ENCODE results near the gene MT1G. TPM values are rescaled to one million over a fixed set of nuclear protein-coding genes. Genes with fewer than 3 reads are reported as not detected.

MT1G gene
- total RNA-seq, 2 experiments from 2014 or later, result 8.0 to 10.2 TPM

DNA sequence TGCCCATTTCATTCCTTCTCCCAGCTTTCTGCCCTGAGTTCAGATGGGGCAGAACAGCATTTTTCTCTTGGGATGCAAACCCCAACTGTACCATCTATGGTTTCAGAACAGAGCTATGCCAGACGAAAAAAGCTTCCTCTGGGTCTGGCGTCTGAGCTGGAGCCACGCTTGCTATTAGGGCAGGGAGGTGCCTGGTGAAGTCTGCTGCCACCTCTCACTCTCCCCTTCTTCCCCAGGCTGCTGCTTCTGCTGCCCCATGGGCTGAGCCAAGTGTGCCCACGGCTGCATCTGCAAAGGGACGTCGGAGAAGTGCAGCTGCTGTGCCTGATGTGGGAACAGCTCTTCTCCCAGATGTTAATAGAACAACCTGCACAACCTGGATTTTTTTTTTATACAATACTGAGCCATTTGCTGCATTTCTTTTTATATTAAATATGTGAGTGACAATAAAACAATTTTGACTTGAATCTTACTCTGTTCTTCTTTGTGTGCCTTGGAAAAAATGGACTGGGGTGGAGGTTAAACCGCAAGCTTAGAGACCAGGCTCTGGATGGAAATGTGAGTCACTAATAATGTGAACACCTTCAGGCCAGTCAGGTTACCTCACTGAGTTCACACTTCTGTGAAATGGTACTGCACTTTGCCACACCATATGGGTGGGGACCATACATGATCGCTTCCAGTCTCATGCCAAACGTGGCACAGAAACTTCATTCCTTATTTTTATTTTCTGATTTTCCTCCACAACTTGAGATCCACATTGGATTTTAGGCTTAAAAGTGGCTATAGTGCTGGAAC lies 31.1 kb downstream of the MT1G start:
- Mint-ChIP-seq H3K27ac (no peak overlapping the region), H3K36me3 (ENCODE audit: low read depth) (peaks cover 4% of the 10 kb centered on the region), H3K9me3 (no peaks in the 10 kb centered on the region), H3K27me3 (peaks cover 87% of the 10 kb centered on the region), H3K4me3 (no peak overlapping the region), H3K4me1 (peaks cover 34% of the 10 kb centered on the region)
- CTCF ChIA-PET, result interaction anchor here (1.1 to 1.6 kb wide), 4 partner anchors 12 to 19 kb away, joined by 3 to 9 read pairs (median 4); no protein-coding TSS in a partner anchor
- POLR2A ChIA-PET, result no interaction called here
- DNase-seq, result no peak

- no peak overlapping the region for H3K27ac Mint-ChIP-seq
- peak overlapping the region; percentile 22 for H3K4me3 Mint-ChIP-seq
- POLR2A ChIA-PET, result no interaction called here
- CTCF ChIA-PET, result interaction anchor here (0.8 to 1.6 kb wide), 3 partner anchors 13 to 24 kb away, joined by 3 to 9 read pairs (median 5); no protein-coding TSS in a partner anchor
- no peaks in the 10 kb centered on the region for H3K9me3 Mint-ChIP-seq
- peaks cover 4% of the 10 kb centered on the region for H3K36me3 Mint-ChIP-seq (ENCODE audit: low read depth)
- peaks cover 37% of the 10 kb centered on the region for H3K4me1 Mint-ChIP-seq
- no peak for DNase-seq
- peaks cover 90% of the 10 kb centered on the region for H3K27me3 Mint-ChIP-seq
Measured at GRCh38 chr16:56635441-56635967, 32.4 kb downstream of the MT1G start.

DNA sequence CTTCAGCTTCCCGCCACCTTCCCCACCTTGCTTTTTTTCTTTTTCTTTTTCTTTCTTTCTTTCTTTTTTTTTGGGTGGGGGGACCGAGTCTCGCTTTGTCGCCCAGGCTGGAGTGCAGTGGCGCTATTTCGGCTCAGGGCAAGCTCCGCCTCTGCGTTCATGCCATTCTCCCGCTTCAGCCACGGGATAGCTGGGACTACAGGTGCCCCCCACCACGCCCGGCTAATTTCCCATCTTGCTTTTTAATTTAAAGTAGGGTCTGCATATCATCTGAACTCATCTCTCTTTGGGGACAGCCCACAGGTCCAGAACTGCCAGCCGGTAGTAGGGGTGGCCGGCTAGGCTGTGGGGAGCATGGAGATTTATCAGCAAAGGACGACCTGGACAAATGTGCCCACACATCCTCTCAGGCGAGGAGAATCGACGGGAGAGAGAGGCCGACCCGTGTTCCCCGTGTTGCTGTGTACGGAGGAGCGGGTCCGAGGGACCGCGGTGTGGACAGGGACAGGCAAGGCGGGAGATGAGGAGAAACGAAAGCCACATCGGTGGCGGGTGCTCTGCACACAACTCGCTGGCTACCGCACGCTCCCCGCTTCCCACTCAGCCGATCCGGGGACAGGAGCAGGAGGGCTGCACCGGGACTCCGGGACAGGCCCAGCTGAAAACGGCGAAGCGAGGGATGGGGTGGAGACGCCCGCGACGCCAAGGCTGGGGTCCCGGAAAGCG lies 33.0 kb downstream of the MT1G start:
- Mint-ChIP-seq H3K9me3 (no peaks in the 10 kb centered on the region), H3K36me3 (ENCODE audit: low read depth) (peaks cover 4% of the 10 kb centered on the region), H3K27ac (no peak overlapping the region), H3K4me3 (peak overlapping the region; percentile 63), H3K27me3 (peaks cover 90% of the 10 kb centered on the region), H3K4me1 (peaks cover 37% of the 10 kb centered on the region)
- no peak for DNase-seq
- ChIA-PET POLR2A (interaction anchor here (0.6 kb wide), 1 partner anchor 61 kb away, joined by 3 read pairs; no protein-coding TSS in a partner anchor), CTCF (interaction anchor here (0.8 to 1.0 kb wide), 2 partner anchors 9 to 23 kb away, joined by 3 to 6 read pairs; no protein-coding TSS in a partner anchor)

- H3K4me1 Mint-ChIP-seq, result peaks cover 37% of the 10 kb centered on the region
- H3K9me3 Mint-ChIP-seq, result no peaks in the 10 kb centered on the region
- no peak for DNase-seq
- ChIA-PET POLR2A (no interaction called here), CTCF (interaction anchor here (0.6 kb wide), 1 partner anchor 1442 kb away, joined by 4 read pairs; no protein-coding TSS in a partner anchor)
- no peak overlapping the region for H3K27ac Mint-ChIP-seq
- H3K4me3 Mint-ChIP-seq, result no peak overlapping the region
- peaks cover 4% of the 10 kb centered on the region for H3K36me3 Mint-ChIP-seq (ENCODE audit: low read depth)
- peaks cover 83% of the 10 kb centered on the region for H3K27me3 Mint-ChIP-seq
Measured at GRCh38 chr16:56633535-56633934, 34.3 kb downstream of the MT1G start.

DNA sequence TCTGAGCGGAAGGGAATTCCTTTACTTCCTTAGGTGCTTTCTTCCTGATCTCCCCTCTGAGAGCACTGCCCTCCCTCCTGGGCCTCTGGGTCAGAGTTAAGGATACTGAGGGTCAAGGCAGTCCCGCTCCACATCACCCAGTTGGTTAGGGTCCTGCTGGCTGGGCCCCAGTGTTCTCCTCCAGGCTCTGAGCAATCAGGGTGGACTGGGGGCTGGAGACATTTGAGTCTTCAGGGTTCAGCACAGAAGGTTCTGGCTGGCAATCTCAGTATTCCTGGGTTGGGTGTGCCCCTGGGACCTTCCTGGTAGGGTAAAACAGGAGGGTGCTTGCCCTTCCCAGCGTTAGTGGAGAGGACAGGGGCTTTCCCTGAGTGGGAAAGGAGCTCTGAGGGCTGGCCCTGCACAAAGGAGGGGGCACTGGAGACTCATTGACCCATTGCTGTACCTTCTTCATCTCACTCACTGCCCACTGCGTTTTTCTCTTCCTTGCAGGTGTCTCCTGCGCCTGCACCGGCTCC lies 35.0 kb downstream of the MT1G start:
- CTCF ChIA-PET, result interaction anchor here (0.6 kb wide), 1 partner anchor 1443 kb away, joined by 4 read pairs; no protein-coding TSS in a partner anchor
- Mint-ChIP-seq H3K27me3 (peaks cover 80% of the 10 kb centered on the region), H3K36me3 (ENCODE audit: low read depth) (peaks cover 4% of the 10 kb centered on the region)

GRCh38 chr16:56632156-56632847 lies 35.6 kb downstream of the MT1G start, which contains the start of gene MT1M:
TSS of gene MT1M (plus strand) at chr16:56632659. CDS start at chr16:56632732, 73 bp downstream.
- Mint-ChIP-seq H3K27me3 (peaks cover 74% of the 10 kb centered on the region), H3K9me3 (no peaks in the 10 kb centered on the region), H3K36me3 (ENCODE audit: low read depth) (peaks cover 4% of the 10 kb centered on the region), H3K4me3 (peak within 1 kb of the TSS; percentile 50), H3K27ac (no peak within 1 kb of the TSS), H3K4me1 (peaks cover 30% of the 10 kb centered on the region)
- ChIA-PET CTCF (interaction anchor here (1.0 kb wide), 1 partner anchor 14 kb away, joined by 3 read pairs; no protein-coding TSS in a partner anchor), POLR2A (no interaction called here)
- no peak for DNase-seq

More for the DNA sequence above, 35.0 kb downstream of the MT1G start:
- peak overlapping the region; percentile 34 for H3K4me3 Mint-ChIP-seq
- POLR2A ChIA-PET, result no interaction called here
- no peak for DNase-seq
- H3K9me3 Mint-ChIP-seq, result no peaks in the 10 kb centered on the region
- H3K27ac Mint-ChIP-seq, result no peak overlapping the region
- H3K4me1 Mint-ChIP-seq, result peaks cover 33% of the 10 kb centered on the region

GRCh38 chr16:56631832-56632155 lies 36.1 kb downstream of the MT1G start:
- no peaks in the 10 kb centered on the region for H3K9me3 Mint-ChIP-seq
- CTCF ChIA-PET, result interaction anchor here (1.0 kb wide), 1 partner anchor 14 kb away, joined by 3 read pairs; no protein-coding TSS in a partner anchor

DNA sequence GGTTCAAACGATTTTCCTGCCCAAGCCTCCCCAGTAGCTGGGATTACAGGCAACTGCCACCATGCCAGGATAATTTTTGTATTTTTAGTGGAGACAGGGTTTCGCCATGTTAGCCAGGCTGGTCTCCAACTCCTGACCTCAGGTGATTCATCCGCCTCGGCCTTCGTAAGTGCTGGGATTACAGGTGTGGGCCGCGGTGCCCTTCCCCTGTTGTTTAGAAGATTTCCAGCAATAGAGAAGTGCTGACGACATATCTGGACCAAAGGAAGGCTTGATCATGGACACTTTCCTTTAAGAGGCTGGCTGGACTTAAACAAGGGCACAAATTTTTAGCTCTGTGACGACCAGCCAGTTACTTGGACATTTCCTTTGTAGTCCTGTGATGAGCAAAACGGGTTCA lies 36.7 kb downstream of the MT1G start:
- DNase-seq, result no peak
- H3K4me1 Mint-ChIP-seq, result peaks cover 33% of the 10 kb centered on the region
- H3K36me3 Mint-ChIP-seq (ENCODE audit: low read depth), result peaks cover 4% of the 10 kb centered on the region
- CTCF ChIA-PET, result interaction anchor here (1.0 to 1.6 kb wide), 2 partner anchors 12 to 15 kb away, joined by 3 to 6 read pairs; no protein-coding TSS in a partner anchor
- peaks cover 64% of the 10 kb centered on the region for H3K27me3 Mint-ChIP-seq
- no peaks in the 10 kb centered on the region for H3K9me3 Mint-ChIP-seq
- POLR2A ChIA-PET, result no interaction called here
- no peak overlapping the region for H3K27ac Mint-ChIP-seq
- H3K4me3 Mint-ChIP-seq, result no peak overlapping the region

More at GRCh38 chr16:56631832-56632155, 36.1 kb downstream of the MT1G start:
- Mint-ChIP-seq H3K27ac (no peak overlapping the region), H3K4me1 (peaks cover 32% of the 10 kb centered on the region), H3K27me3 (peaks cover 69% of the 10 kb centered on the region), H3K36me3 (ENCODE audit: low read depth) (peaks cover 4% of the 10 kb centered on the region), H3K4me3 (peak overlapping the region; percentile 50)
- DNase-seq, result no peak
- POLR2A ChIA-PET, result no interaction called here

- CTCF ChIA-PET, result interaction anchor here (0.9 to 1.6 kb wide), 4 partner anchors 9 to 65 kb away, joined by 3 to 6 read pairs (median 3); no protein-coding TSS in a partner anchor
Measured at GRCh38 chr16:56630134-56630533, 37.7 kb downstream of the MT1G start.

DNA sequence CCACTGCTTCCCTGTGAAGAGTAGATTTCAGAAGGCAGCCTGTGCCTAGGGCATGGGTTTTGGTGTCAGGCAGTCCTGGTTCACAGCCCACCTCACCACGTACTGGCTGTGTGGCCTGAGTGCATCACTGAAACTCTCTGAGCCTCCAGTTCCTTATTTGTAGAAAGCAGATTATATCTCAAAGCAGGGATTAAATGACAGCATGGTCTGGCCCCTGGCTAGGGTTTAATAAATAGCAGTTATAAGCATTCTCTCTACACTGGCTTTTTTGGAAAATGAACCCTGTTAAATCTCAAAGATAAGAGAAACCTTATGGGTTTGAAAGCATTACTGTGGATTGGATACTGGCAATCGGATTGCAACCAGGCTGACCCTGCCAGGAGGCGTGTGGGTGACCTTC lies 38.3 kb downstream of the MT1G start:
- ChIA-PET CTCF (interaction anchor here (1.2 to 1.6 kb wide), 3 partner anchors 14 to 66 kb away, joined by 3 to 6 read pairs (median 4); no protein-coding TSS in a partner anchor), POLR2A (no interaction called here)
- Mint-ChIP-seq H3K27me3 (peaks cover 52% of the 10 kb centered on the region), H3K9me3 (no peaks in the 10 kb centered on the region), H3K27ac (no peak overlapping the region), H3K4me3 (no peak overlapping the region), H3K36me3 (ENCODE audit: low read depth) (no peaks in the 10 kb centered on the region), H3K4me1 (peaks cover 32% of the 10 kb centered on the region)
- DNase-seq, result no peak

More at GRCh38 chr16:56630134-56630533, 37.7 kb downstream of the MT1G start:
- Mint-ChIP-seq H3K36me3 (ENCODE audit: low read depth) (peaks cover 3% of the 10 kb centered on the region), H3K4me1 (peaks cover 32% of the 10 kb centered on the region), H3K27ac (no peak overlapping the region), H3K9me3 (no peaks in the 10 kb centered on the region), H3K27me3 (peaks cover 56% of the 10 kb centered on the region), H3K4me3 (no peak overlapping the region)
- POLR2A ChIA-PET, result interaction anchor here (0.6 kb wide), 1 partner anchor 35 kb away, joined by 5 read pairs; no protein-coding TSS in a partner anchor
- no peak for DNase-seq

DNA sequence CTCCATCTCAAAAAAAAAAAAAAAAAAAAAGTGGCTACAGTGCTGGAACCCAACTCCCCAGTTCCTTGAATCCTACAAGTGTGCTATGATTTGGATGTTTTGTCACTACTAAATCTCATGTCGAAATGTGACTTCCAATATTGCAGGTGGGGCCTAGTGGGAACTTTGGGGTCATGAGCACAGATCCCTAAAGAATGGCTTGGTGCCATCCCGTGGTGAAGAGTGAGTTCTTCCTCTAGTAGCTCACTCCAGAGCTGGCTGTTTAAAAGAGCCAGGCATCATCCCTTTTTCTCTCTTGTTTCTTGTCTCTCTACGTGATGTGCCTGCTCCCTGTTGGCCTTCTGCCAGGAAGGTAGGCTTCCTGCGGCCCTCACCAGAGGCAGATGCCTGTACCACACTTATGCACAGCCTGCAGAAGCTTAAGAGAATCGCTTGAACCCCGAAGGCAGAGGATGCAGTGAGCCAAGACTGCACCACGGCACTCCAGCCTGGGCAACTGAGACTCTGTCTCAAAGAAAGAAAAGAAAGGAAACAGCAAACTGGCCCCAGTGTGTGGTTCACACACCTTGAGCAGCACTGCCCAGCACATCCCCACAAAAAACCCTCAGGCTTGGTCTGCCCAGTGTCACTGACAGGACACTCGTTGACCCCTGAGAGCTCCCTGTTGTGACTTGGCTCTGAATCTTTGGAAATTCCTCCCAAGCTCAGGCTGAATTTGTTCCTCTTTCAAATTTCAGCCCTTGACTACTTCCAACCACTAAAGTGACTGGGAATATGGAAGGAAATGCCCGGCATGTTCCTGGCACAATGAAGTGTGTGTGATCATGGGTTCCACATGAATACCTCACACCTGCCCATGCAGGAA lies 39.1 kb downstream of the MT1G start:
- no peak overlapping the region for H3K27ac Mint-ChIP-seq
- no peak overlapping the region for H3K4me3 Mint-ChIP-seq
- H3K4me1 Mint-ChIP-seq, result peaks cover 35% of the 10 kb centered on the region
- peaks cover 44% of the 10 kb centered on the region for H3K27me3 Mint-ChIP-seq
- DNase-seq, result no peak
- no peaks in the 10 kb centered on the region for H3K9me3 Mint-ChIP-seq
- ChIA-PET CTCF (interaction anchor here (1.2 to 1.4 kb wide), 2 partner anchors 12 to 15 kb away, joined by 4 read pairs; no protein-coding TSS in a partner anchor), POLR2A (no interaction called here)
- no peaks in the 10 kb centered on the region for H3K36me3 Mint-ChIP-seq (ENCODE audit: low read depth)

Measured in activated CD4-positive, alpha-beta T cell treated with anti-CD3 and anti-CD28 coated beads, Interleukin-2, amount 10 ng/mL, durations not matched to agents 7 days and 5 days (primary cell).